GM21515 (cell line): ENCODE results near the gene SERPINA3.

Experiments used
- ATAC-seq: cut with Tn5 transposase; IDR thresholded peaks from one replicate; pipeline ENCODE4 v1.9.1; 2021; ENCODE audit not compliant: unreplicated experiment

SERPINA3 gene

GRCh38 chr14:94650806-94651805, 38.9 kb downstream of the SERPINA3 start:
- no peak for ATAC-seq

- ATAC-seq = no peak
These were observed 41.1 kb downstream of the SERPINA3 start for GRCh38 chr14:94653321-94653720.

GRCh38 chr14:94654071-94654861, 42.1 kb downstream of the SERPINA3 start:
- no peak for ATAC-seq

- no peak for ATAC-seq
These were observed 43.0 kb downstream of the SERPINA3 start for GRCh38 chr14:94655169-94655710.

- no peak for ATAC-seq
These were observed 43.9 kb downstream of the SERPINA3 start for GRCh38 chr14:94656043-94656442.

GRCh38 chr14:94659256-94659655, 47.1 kb downstream of the SERPINA3 start:
- ATAC-seq = no peak

- no peak for ATAC-seq
These were observed 47.7 kb downstream of the SERPINA3 start for GRCh38 chr14:94659901-94660300.

- no peak for ATAC-seq
These were observed 48.2 kb downstream of the SERPINA3 start for GRCh38 chr14:94660306-94660946.

GRCh38 chr14:94663538-94663937, 51.3 kb downstream of the SERPINA3 start:
- ATAC-seq = no peak

- ATAC-seq = no peak
These were observed 51.9 kb downstream of the SERPINA3 start for GRCh38 chr14:94663965-94664704.

GRCh38 chr14:94665121-94665520, 52.9 kb downstream of the SERPINA3 start:
- ATAC-seq = no peak

- no peak for ATAC-seq
These were observed 53.4 kb downstream of the SERPINA3 start for GRCh38 chr14:94665544-94665943.

GRCh38 chr14:94670692-94671285, 58.6 kb downstream of the SERPINA3 start:
- no peak for ATAC-seq

GRCh38 chr14:94671870-94672444, 59.8 kb downstream of the SERPINA3 start:
- no peak for ATAC-seq

GRCh38 chr14:94673071-94673470, 60.9 kb downstream of the SERPINA3 start:
- no peak for ATAC-seq
